HG02943 (cell line): ENCODE measurements around the gene SIRT7.

Experiments used
- ATAC-seq: cut with Tn5 transposase; IDR thresholded peaks from one replicate; pipeline ENCODE4 v1.9.1; 2021; ENCODE audit warnings: mild to moderate bottlenecking, low read depth, moderate library complexity; ENCODE audit not compliant: unreplicated experiment

SIRT7 gene

GRCh38 chr17:81867170-81867990 lies 50.6 kb downstream of the SIRT7 start:
- ATAC-seq: no peak

DNA sequence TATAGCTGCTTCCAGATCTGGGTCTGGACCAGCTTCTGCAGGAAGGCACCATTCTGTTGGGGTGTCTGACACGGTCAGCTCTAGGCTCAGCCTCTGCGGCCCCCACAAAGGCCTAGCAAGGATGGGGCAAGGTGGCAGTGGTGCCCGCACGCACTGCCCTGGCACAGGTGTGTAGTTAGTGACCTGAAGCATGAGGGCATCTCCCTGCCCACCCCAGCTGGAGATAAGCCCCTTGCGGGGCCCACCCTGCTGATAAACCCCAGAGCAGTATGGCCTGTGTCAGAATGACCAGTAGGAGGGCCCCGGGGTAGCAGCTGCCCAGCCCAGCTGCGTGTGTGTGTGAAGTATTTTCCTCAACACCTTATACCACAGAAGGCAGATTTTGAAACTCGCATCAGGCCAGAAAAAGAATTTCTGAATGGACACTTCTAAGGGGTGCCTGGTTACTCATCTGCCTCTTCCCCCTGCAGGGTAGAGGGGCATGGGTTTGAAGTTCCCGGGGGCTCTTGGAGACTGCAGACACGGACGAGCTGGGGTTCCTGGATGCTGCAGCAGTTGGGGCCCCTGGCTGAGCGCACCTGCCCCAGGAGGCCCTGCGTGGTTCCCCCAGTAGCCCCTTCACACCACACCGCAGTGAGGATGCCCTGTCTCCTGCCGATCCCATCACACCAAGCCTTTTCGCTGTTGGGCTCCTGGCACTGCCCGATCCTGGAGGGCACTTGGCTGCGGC lies 51.4 kb downstream of the SIRT7 start:
- no peak for ATAC-seq

DNA sequence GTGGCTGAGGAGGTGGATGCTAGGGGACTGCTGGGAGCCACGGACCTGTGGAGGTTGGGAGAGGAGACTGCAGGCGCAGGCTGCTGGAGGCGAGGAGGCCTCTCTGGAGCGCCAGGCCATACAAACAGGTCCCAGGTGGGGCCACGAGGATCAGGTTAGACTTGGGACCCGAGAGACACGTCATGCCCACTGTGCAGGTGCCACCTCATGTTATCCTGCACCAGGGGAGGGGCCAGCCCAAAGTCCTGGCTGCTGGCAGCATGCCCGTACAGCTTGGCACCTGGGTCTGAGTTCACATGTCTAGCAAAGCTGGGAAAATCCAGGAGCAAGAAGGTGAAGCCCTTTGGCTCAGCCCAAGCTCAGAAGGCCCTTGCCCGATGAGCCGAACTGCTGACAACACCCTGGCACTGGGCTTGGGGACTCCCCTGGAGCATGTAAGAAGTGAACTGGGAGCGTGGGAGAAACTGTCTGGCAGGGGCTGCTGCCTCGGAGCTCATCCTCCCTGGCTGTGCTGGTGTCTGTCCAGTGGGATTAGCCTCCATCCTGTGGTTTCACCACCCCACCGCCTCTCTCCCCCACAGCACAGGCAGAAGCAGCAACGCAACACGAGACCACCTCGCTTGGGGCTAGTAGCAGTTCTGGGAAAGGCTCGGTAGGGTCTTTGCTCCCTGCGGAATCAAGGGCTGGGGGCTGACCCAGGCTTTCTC lies 52.1 kb downstream of the SIRT7 start:
- ATAC-seq: no peak

- no peak for ATAC-seq
These were observed 52.6 kb downstream of the SIRT7 start for GRCh38 chr17:81865358-81865732.

DNA sequence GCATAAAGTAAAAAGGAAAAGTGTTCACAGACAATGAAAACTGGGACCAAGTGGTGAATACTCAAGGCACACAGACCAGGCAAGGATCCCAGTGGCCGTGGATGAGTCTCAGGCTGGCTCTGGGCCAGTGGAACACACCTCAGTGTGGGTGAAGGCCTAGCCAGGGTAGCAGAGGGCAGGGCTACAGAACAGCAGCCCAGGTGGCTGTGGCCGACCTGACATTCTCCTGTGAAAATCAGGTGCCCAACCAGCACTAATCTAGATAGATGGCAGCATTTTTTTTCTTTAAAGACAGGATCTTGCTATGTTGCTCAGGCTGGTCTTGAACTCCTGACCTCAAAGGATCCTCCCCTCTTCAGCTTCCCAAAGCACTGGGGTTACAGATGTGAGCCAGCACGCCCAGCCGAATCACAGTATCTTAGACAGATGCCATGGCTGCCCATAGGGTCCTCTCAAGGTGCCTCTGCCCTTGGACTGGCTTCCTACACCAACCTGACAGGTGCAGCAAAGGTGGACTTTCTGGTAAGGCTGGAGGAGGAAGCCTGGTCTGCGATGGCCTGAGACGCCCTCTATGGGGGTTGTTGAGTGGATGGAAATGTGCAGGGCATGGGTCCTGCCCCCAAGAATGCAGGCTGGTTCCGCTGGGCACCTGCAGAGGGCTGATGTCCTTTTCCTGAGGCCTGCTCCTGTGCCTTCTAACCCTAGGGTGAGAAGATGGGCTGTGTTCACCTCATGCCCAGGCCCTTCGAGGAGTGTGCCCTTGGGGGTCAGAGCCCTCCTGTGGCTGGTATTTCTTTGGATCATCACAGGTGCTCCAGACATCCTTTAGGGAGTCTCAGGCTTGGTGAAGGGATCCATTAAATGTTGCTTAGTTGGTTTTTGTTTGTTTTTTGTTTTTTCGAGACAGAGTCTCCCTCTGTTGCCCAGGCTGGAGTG lies 53.9 kb downstream of the SIRT7 start:
- ATAC-seq: no peak

DNA sequence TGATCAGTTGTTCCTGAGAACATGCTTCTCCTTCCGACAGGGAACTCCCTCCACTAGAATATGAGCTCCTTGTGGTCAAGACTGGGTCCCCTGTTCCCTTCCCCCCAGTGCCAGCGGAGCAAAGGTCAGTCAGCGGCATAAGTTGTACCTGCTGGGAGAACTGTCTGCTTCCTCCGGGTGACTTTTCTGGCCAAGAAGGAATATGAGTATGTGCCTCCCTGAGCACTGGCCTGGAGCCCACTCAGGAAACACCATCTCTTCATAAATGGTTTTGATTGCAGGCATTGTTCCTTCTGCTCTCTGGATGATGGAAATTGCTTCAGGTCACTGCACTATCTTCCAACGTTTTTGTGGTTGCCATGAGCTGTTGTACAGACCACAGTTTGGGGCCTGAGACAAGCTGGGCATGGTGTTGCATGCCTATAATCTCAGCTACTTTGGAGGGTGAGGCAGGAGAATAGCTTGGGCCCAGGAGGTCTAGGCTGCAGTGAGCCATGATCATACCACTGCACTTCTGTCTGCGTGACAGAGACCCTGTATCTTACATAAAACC lies 54.8 kb downstream of the SIRT7 start:
- no peak for ATAC-seq
